SK-N-SH (cell line): ENCODE data around the gene ENTHD1. TPM values are rescaled to one million over a fixed set of nuclear protein-coding genes. Genes with fewer than 3 reads are reported as not detected.

ENCODE experiments used
- CTCF ChIA-PET: fragments of 300-600, 350-600 bp; formaldehyde crosslinking; extraction: SDS; loops from one replicate; lab custom pipeline; 2021; lab: Yijun Ruan, JAX
- POLR2A ChIA-PET: fragments of 350-600 bp; sonication (Branson Sonifier 250); formaldehyde crosslinking; extraction: SDS; loops from one replicate; lab custom pipeline; 2020; ENCODE audit warnings: antibody characterized with exemption, inconsistent platforms; lab: Yijun Ruan, JAX
- DNase-seq: peaks from one replicate; pipeline ENCODE4 v3.0.0; 2012
- H2AFZ ChIP-seq: fragments of 200-600 bp; sonication (generic); 2 replicates; pipeline ENCODE4 v1.8.1; 2016; ENCODE audit warnings: antibody characterized with exemption, mild to moderate bottlenecking, low read depth
- H3F3A ChIP-seq: fragments of 200-600 bp; sonication (generic); replicated peaks from 2 replicates; pipeline ENCODE3; 2016; ENCODE audit warnings: antibody characterized with exemption, mild to moderate bottlenecking; ENCODE audit not compliant: insufficient read depth
- H3K27ac ChIP-seq, 2 experiments: fragments of 200-500 bp in 1 of 2; fragments of 200-600 bp in 1 of 2; sonication (Bioruptor generic) in 1 of 2; sonication (generic), shearing (Covaris generic) in 1 of 2; 2 replicates each; pipeline versions ENCODE4 v1.5.1 to v1.6.1; 2014 to 2016; ENCODE audit warnings: low read depth in 2 of 2, inconsistent platforms in 1 of 2, low read length in 1 of 2, mild to moderate bottlenecking in 1 of 2, mixed read lengths in 1 of 2
- H3K27me3 ChIP-seq: fragments of 200-600 bp; sonication (generic), shearing (Covaris generic); 2 replicates; pipeline ENCODE4 v1.6.1; 2016; ENCODE audit warnings: mixed run types; ENCODE audit not compliant: insufficient read depth
- H3K36me3 ChIP-seq, 2 experiments: fragments of 200-500 bp in 1 of 2; fragments of 200-600 bp in 1 of 2; sonication (Bioruptor generic) in 1 of 2; sonication (generic) in 1 of 2; replicated peaks in 1 of 2; 2 replicates each; pipeline versions ENCODE3 to v1.5.1; 2014 to 2016; ENCODE audit warnings: low read length in 1 of 2, mild to moderate bottlenecking in 1 of 2; ENCODE audit not compliant: insufficient read depth in 2 of 2, control insufficient read depth in 1 of 2
- H3K4me1 ChIP-seq, 2 experiments: fragments of 200-500 bp in 1 of 2; fragments of 200-600 bp in 1 of 2; sonication (Bioruptor generic) in 1 of 2; sonication (generic), shearing (Covaris generic) in 1 of 2; 2 replicates each; pipeline versions ENCODE4 v1.5.1 to v1.6.1; 2014 to 2016; ENCODE audit warnings: low read depth in 1 of 2, low read length in 1 of 2, mixed run types in 1 of 2; ENCODE audit not compliant: insufficient read depth in 2 of 2, control insufficient read depth in 1 of 2
- H3K4me2 ChIP-seq: fragments of 200-600 bp; sonication (generic), shearing (Covaris generic); 2 replicates; pipeline ENCODE4 v1.6.1; 2017; ENCODE audit warnings: mixed run types
- H3K4me3 ChIP-seq, 2 experiments: fragments of 200-500 bp in 1 of 2; fragments of 200-600 bp in 1 of 2; sonication (Bioruptor generic) in 1 of 2; sonication (generic), shearing (Covaris generic) in 1 of 2; 2 replicates each; pipeline versions ENCODE4 v1.5.1 to v1.8.1; 2014 to 2016; ENCODE audit warnings: low read depth in 2 of 2, inconsistent platforms in 1 of 2, low read length in 1 of 2, mild to moderate bottlenecking in 1 of 2, mixed read lengths in 1 of 2, moderate library complexity in 1 of 2
- H3K79me2 ChIP-seq: fragments of 200-600 bp; sonication (generic); 2 replicates; pipeline ENCODE4 v1.8.1; 2017; ENCODE audit warnings: mild to moderate bottlenecking; ENCODE audit not compliant: insufficient read depth
- H3K9ac ChIP-seq: fragments of 200-600 bp; sonication (generic); 2 replicates; pipeline ENCODE4 v1.6.1; 2017; ENCODE audit warnings: mixed run types
- H3K9me2 ChIP-seq: fragments of 200-600 bp; sonication (generic); 2 replicates; pipeline ENCODE4 v1.6.1; 2017; ENCODE audit warnings: mixed run types
- H3K9me3 ChIP-seq: fragments of 200-600 bp; sonication (generic); 2 replicates; pipeline ENCODE4 v1.6.1; 2017; ENCODE audit warnings: mixed run types, mild to moderate bottlenecking, moderate library complexity
- H4K20me1 ChIP-seq: fragments of 200-600 bp; sonication (generic); 2 replicates; pipeline ENCODE4 v1.6.1; 2017; ENCODE audit warnings: mild to moderate bottlenecking, mixed run types; ENCODE audit not compliant: insufficient read depth
- ELF1 ChIP-seq: IDR thresholded peaks from 2 replicates; pipeline ENCODE4 v1.4.0; 2012
- EP300 ChIP-seq, 2 experiments: IDR thresholded peaks; 2 replicates each; pipeline versions ENCODE4 v1.4.0 to v1.6.1; 2012; ENCODE audit warnings: borderline replicate concordance in 1 of 2, low read depth in 1 of 2, low read length in 1 of 2
- IRF3 ChIP-seq: fragments of 150-350 bp; IDR thresholded peaks from 2 replicates; pipeline ENCODE4 v1.6.1; 2016; ENCODE audit warnings: mild to moderate bottlenecking, low read depth, low read length
- MEF2A ChIP-seq: IDR thresholded peaks from 2 replicates; pipeline ENCODE4 v1.4.0; 2012; ENCODE audit warnings: low read depth, borderline replicate concordance
- NRF1 ChIP-seq: IDR thresholded peaks from 2 replicates; pipeline ENCODE4 v1.6.1; 2012; ENCODE audit warnings: low read depth, mild to moderate bottlenecking, low read length
- POLR2AphosphoS5 ChIP-seq: IDR thresholded peaks from 2 replicates; pipeline ENCODE4 v1.6.1; 2012; ENCODE audit warnings: low read depth, low read length
- RAD21 ChIP-seq: IDR thresholded peaks from 2 replicates; pipeline ENCODE4 v1.6.1; 2012; ENCODE audit warnings: mild to moderate bottlenecking, low read length
- REST ChIP-seq: IDR thresholded peaks from 2 replicates; pipeline ENCODE4 v1.6.1; 2012; ENCODE audit warnings: mild to moderate bottlenecking, low read depth, low read length, moderate library complexity
- RXRA ChIP-seq: IDR thresholded peaks from 2 replicates; pipeline ENCODE4 v1.4.0; 2012; ENCODE audit warnings: low read depth, mild to moderate bottlenecking, borderline replicate concordance
- SMC3 ChIP-seq: IDR thresholded peaks from 2 replicates; pipeline ENCODE4 v1.6.1; 2012; ENCODE audit warnings: low read depth, low read length, improper control_type of control experiment
- TCF12 ChIP-seq: IDR thresholded peaks from 2 replicates; pipeline ENCODE4 v1.4.0; 2012
- TEAD4 ChIP-seq: IDR thresholded peaks from 2 replicates; pipeline ENCODE4 v1.4.0; 2012; ENCODE audit warnings: mild to moderate bottlenecking, borderline replicate concordance; ENCODE audit not compliant: insufficient read depth
- YY1 ChIP-seq: IDR thresholded peaks from 2 replicates; pipeline ENCODE4 v1.4.0; 2012; ENCODE audit warnings: low read depth, mild to moderate bottlenecking
- WGBS: methylation state at CpG from one replicate; pipeline ENCODE4 v1.1.6; 2017; ENCODE audit warnings: low lambda C conversion rate; 5-methylcytosine and 5-hydroxymethylcytosine counted together
- polyA plus RNA-seq, 3 experiments: library from polyadenylated mRNA; depleted of rRNA; stranded (reverse); fragments of >200 nt; gene quantifications; 2 replicates each; pipeline ENCODE4 v1.2.3, GENCODE V29; 2012
- TF ChIP-seq, protein P1 (sequence below): IDR thresholded peaks from 2 replicates; pipeline ENCODE4 v1.4.0; 2012; ENCODE audit warnings: low read depth, borderline replicate concordance
- TF ChIP-seq, protein P2 (sequence below): IDR thresholded peaks from 2 replicates; pipeline ENCODE4; 2012

ENTHD1 gene
- polyA plus RNA-seq, 1 of the 3 experiments (the other 2 are of a cell fraction) = not detected

- TF ChIP-seq REST = no peak
Measured at GRCh38 chr22:39924286-39924685, 30.7 kb upstream of the ENTHD1 start (continued).

- no peaks in the 10 kb centered on the region for H4K20me1 ChIP-seq
- no peaks in the 10 kb centered on the region for H3K27me3 ChIP-seq
- no peak overlapping the region for H3K9ac ChIP-seq
- no peaks in the 10 kb centered on the region for H3F3A ChIP-seq
- WGBS = 67% methylated on average over 5 of the region's 5 CpGs
- no peaks in the 10 kb centered on the region for H3K9me3 ChIP-seq
- H3K4me2 ChIP-seq = no peak overlapping the region
- TF ChIP-seq REST (no peak), RXRA (no peak), RAD21 (no peak), EP300 (IDR thresholded peaks at IDR 0.05; ENCODE audit: borderline replicate concordance in 1 of 2, low read depth in 1 of 2, low read length in 1 of 2) (no peak), SMC3 (no peak), POLR2AphosphoS5 (no peak), TEAD4 (no peak), YY1 (no peak), ELF1 (no peak), NRF1 (no peak), IRF3 (no peak), MEF2A (no peak), TCF12 (no peak)
- TF ChIP-seq, protein P1, sequence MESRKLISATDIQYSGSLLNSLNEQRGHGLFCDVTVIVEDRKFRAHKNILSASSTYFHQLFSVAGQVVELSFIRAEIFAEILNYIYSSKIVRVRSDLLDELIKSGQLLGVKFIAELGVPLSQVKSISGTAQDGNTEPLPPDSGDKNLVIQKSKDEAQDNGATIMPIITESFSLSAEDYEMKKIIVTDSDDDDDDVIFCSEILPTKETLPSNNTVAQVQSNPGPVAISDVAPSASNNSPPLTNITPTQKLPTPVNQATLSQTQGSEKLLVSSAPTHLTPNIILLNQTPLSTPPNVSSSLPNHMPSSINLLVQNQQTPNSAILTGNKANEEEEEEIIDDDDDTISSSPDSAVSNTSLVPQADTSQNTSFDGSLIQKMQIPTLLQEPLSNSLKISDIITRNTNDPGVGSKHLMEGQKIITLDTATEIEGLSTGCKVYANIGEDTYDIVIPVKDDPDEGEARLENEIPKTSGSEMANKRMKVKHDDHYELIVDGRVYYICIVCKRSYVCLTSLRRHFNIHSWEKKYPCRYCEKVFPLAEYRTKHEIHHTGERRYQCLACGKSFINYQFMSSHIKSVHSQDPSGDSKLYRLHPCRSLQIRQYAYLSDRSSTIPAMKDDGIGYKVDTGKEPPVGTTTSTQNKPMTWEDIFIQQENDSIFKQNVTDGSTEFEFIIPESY = no peak
- TF ChIP-seq, protein P2, sequence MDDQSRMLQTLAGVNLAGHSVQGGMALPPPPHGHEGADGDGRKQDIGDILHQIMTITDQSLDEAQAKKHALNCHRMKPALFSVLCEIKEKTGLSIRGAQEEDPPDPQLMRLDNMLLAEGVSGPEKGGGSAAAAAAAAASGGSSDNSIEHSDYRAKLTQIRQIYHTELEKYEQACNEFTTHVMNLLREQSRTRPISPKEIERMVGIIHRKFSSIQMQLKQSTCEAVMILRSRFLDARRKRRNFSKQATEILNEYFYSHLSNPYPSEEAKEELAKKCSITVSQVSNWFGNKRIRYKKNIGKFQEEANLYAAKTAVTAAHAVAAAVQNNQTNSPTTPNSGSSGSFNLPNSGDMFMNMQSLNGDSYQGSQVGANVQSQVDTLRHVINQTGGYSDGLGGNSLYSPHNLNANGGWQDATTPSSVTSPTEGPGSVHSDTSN = no peak
- TF ChIP-seq, all 33 proteins: peak for 0
- Histone ChIP-seq H3K27ac (no peak overlapping the region), H3K79me2 (no peaks in the 10 kb centered on the region), H2AFZ (no peak overlapping the region), H3K4me3 (no peak overlapping the region), H3K9me2 (no peaks in the 10 kb centered on the region), H3K4me1 (peaks cover 0 to 4% of the 10 kb centered on the region in 2 experiments; a peak in 1 of 4 replicates), H3K36me3 (no peaks in the 10 kb centered on the region)
- POLR2A ChIA-PET = no interaction called here
- DNase-seq = no peak
- CTCF ChIA-PET = no interaction called here
Measured at GRCh38 chr22:39923696-39924095, 30.1 kb upstream of the ENTHD1 start.
